Hematopoietic multipotent progenitor cell treated with erythropoietin and hydrocortisone succinate and interleukin-3 and kit ligand, for 8 days (in vitro differentiated cells): ENCODE results near the gene THBS2.
"Not testable (repeated sequence)": the region's sequence is repeated elsewhere in the genome, so short reads cannot be mapped to it uniquely, and the experiment has no call there.

Experiments
- DNase-seq: peaks from one replicate; pipeline ENCODE4 v3.0.0-alpha.2; 2015

Gene THBS2

DNA sequence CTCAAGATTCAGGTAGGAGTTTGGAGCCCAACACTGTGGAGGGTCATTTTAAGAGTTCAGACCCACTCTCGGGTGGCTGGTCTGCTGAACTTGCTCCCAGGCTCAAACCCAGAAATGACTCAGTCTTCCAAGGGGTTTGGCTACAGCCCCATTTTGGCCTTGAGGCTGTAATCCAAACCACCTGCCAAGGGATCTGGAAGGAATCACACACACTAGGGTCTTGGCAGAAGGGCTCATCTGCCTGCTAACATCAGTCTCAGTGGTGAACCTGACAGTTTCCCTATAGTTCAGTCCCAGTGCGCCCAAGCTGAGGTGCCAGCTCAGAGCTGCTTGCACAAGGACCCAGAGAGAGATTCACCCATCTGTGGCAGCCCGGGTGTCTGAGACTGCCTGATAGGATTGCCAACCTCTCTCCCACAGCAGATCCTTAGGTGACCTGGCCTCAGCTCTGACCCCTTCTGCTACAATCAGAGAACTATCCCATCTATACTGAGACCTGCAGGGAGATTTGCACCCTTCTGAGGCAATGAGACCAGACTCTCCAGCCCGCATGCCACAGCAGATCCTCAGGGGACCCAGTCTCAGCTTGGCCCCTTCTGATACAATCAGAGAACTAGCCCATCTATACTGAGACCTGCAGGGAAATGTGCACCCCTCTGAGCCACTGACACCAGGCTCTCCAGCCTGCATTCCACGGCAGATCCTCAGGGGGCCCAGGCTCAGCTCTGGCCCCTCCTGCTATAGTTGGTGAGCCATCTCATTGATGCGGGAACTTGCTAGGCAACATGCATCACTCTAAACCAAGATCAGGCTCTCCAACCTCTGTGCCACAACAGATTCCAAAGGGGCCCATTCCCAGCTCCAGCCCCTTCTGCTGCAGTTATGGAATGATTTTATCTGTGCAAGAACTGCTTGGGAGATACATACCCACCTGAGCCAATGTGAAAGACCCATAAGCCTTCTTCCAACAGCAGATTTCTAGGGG is 48.2 kb downstream of the THBS2 start:
- no peak for DNase-seq

- no peak for DNase-seq
These were observed 49.5 kb downstream of the THBS2 start for GRCh38 chr6:169204167-169204566.

DNA sequence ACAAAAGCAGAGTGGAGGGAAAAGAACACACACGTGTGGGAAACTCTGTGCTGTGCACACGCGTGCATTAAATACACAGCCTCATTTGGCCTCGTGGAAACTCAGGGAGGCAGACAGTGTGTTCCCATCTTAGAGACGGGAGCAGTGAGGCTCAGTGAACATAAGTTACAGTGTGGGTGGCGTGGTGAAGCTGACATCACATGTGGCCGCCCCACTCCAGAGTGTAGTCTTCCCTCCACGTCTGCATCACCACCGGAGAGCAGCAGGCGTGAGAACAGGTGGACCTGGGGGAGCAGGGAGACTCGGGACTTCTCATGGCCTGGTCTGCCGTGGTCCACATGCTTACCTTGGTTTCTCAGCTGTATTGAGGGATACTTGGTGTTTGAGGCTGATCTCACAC is 51.7 kb downstream of the THBS2 start:
- no peak for DNase-seq

DNA sequence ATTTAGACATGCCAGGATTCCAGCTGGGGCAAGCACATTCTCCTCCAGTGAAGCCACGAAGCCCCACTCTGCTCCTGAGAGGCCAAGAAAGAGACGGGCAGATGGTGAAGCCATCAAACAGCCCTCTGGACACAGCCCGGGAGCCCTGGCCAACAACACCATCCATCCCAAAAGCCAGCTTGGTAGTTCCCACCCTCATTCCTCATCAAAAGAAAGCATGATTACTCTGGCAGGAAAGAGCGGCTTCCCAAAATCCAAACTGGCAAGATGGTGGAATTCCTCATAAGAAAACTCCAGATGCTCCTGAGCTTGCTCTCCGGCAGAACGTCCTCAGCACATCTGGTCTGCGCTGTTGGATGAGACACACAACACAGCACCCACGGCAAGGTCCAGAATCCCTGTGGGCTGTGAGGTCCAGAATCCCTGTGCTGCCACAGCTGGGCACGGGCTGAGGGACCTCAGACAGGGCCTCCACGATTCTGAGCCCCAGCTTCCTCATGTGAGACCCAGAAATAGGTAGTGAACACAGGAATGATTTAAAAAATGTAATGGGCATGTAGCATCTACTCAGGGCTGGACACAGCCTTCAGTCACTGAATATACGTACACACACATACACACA is 52.6 kb downstream of the THBS2 start:
- no peak for DNase-seq

DNA sequence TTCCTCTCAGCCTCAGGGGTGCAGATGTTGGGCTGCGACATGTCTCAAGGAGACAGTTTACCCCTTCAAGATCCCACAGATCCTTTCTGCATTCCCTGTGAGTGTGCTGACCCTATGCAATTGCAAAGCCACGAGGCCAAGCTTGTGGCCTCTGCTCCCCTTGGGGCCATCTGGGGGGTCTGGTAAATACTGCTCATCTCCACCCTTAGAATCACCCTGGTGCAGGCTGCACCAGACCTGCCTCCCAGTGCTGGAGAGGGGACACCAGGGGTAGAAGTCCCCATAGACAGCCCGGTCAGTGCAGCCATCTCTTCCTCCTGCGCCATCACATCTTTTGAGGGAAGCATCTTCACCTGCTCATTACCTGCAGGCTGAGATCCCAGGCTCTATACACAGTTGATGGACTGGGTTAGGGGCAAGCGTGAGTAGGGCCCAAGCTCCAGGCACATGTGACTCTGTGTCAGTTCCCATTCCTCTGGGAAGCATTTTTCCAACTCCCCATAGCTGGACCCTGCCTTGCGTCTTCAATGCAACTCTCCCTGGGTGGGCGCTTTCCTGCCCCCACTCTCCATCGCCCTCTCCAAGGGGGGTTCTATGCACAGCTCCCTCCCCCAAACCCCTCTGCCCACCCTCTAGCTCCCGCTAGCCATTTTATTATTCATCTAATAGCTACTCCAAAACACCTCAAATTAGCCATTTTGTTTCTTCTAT is 53.9 kb downstream of the THBS2 start:
- DNase-seq, result no peak

DNA sequence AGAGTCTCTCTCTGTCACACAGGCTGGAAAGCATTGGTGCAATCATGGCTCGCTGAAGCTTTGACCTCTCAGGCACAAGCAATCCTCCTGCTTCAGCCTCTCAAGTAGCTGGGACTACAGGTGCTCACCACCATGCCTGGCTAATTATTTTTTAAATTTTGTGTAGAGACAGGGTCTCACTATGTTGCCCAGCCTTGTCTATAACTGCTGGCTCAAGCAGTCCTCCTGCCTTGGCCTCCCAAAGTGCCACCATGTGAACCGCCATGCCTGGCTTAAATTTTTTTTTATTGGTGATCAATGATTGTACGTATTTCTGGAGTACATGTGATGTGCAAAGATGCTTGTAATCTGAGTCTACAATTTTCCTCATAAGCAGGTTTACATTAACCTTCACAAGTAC is 54.8 kb downstream of the THBS2 start:
- DNase-seq, result no peak

DNA sequence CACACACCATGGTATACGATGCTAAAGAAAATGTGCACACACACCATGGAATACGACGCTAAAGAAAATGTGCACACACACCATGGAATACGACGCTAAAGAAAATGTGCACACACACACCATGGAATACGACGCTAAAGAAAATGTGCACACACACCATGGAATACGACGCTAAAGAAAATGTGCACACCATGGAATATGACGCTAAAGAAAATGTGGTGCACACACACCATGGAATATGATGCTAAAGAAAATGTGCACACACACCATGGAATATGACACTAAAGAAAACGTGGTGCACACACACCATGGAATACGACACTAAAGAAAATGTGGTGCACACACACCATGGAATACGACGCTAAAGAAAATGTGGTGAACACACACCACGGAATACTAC is 55.7 kb downstream of the THBS2 start:
- not testable (repeated sequence) for DNase-seq

DNA sequence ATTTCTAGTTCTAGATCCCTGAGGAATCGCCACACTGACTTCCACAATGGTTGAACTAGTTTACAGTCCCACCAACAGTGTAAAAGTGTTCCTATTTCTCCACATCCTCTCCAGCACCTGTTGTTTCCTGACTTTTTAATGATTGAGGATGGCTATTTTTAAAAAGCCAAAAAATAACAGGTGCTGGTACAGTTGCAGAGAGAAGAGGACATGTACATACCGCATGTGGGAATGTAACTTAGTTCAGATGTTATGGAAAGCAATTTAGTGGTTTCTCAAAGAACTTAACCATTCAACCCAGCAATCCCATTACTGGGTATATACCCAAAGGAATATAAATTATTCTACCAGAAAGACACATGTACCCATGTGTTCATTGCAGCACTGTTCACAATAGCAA is 57.4 kb downstream of the THBS2 start:
- not testable (repeated sequence) for DNase-seq

GRCh38 chr6:169194737-169195136 is 58.9 kb downstream of the THBS2 start:
- no peak for DNase-seq

GRCh38 chr6:169190970-169191369 is 62.7 kb downstream of the THBS2 start:
- no peak for DNase-seq

GRCh38 chr6:169190144-169190584 is 63.5 kb downstream of the THBS2 start:
- no peak for DNase-seq

- no peak for DNase-seq
These were observed 64.0 kb downstream of the THBS2 start for GRCh38 chr6:169189686-169190085.

- DNase-seq, result no peak
These were observed 64.5 kb downstream of the THBS2 start for GRCh38 chr6:169189182-169189581.

GRCh38 chr6:169188475-169188874 is 65.2 kb downstream of the THBS2 start:
- no peak for DNase-seq

- no peak for DNase-seq
These were observed 65.6 kb downstream of the THBS2 start for GRCh38 chr6:169188051-169188470.

GRCh38 chr6:169186496-169187169 is 67.0 kb downstream of the THBS2 start:
- DNase-seq, result no peak

DNA sequence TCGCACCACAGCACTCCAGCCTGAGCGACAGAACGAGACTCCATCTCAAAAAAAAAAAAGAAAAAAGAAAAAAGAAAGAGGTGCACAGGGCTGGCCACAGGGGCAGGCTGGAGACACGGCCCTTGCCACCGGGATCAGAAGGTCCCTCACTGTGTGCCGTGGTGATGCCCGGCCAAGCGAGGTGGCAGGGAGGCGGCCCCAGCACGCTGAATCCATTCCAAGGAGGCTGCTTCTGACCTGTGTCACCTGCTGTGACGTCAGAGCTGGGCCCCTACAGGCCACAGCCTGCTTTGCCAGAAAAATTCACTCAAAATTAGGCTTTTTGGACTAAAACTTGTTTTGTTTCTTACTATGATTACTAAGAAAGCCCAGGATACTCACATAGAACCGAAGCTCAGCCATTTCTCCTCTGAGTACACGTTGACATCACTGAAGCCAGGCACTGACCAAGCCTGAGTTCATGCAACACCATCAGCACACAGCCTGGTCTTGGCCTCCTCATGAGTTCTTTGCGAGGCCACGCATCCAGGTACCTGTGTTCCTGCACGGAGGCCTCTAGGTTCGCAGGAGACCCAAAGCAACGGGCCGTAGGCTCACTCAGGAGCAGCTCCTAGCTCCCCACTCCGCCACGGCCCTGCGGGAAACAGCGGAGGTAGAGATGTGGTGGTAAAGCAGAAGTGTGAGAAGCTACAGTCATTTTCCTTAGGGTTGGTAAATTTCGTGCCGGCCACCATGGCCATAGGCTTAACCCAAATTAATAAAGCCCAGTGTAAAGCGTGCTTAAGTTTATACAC is 67.8 kb downstream of the THBS2 start:
- no peak for DNase-seq

GRCh38 chr6:169185011-169185521 is 68.6 kb downstream of the THBS2 start:
- DNase-seq, result no peak

DNA sequence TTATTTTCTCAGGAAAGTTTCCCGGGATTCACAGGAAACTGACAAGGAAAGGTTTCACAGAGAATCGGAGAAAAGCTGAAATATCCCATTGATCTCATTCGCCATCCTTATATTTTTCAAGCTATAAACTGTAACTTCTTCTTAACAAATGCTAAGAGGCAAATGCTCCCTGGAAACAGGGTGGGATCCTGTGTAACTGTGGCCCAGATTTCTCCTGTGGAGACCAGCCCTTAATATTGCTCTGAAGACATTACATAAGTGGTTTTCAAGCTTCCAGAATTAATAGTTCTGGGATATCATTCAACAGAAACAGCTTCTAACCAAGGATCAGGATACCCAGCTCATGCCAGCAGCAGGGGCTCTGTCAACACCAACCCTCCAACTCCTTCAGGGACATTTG is 69.2 kb downstream of the THBS2 start:
- no peak for DNase-seq

DNA sequence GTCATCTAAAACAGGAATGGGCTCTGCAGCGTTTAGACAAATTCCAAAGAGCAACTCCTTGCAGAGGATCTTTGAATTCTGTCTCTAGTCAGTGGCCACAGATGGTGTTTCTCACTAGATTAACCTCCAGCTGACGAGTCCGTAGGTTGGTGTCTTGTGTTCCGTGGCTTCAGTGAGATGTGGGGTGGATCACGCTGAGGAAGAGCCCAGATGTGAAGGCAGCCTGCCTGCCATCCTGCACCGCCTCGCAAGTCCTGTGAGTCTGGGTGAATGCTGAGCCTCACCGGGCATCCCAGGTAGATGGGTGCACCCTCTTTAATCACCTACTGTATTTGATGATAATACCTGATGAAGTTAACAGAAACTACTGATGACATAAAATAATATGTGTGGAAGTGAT is 70.4 kb downstream of the THBS2 start:
- no peak for DNase-seq

DNA sequence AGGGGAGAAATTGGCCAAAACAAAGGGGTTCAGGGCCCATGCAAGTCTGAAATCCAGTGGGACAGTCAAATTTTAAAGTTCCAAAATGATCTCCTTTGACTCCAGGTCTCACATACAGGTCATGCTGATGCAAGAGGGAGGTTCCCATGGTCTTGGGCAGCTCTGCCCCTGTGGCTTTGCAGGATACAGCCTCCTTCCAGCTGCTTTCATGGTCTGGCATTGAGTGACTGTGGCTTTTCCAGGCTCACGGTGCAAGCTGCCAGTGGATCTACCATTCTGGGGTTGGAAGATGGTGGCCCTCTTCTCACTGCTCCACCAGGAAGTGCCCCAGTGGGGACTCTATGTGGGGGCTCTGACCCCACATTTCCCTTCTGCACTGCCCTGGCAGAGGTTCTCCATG is 73.8 kb downstream of the THBS2 start:
- not testable (repeated sequence) for DNase-seq
